MCF 10A (cell line): ENCODE measurements around the gene MYO9B. TPM values are rescaled to one million over a fixed set of nuclear protein-coding genes. Genes with fewer than 3 reads are reported as not detected.

Experiments used
- BruUV-seq: library from RNA; stranded (reverse); fragments of 400-500 nt; replicated peaks from 2 replicates; lab custom pipeline; 2021; lab: Mats Ljungman, UMichigan
- CTCF ChIA-PET: fragments of 300-600 bp; sonication (Branson Sonifier 250); formaldehyde crosslinking; extraction: SDS; loops from one replicate; lab custom pipeline; 2021; ENCODE audit warnings: antibody characterized with exemption, inconsistent platforms; lab: Yijun Ruan, JAX
- POLR2A ChIA-PET: fragments of 300-600, 350-650 bp; sonication (Branson Sonifier 250); formaldehyde crosslinking; extraction: SDS; loops from one replicate; lab custom pipeline; 2020; ENCODE audit warnings: antibody characterized with exemption, inconsistent platforms; lab: Yijun Ruan, JAX
- DNase-seq: peaks from one replicate; pipeline ENCODE4 v3.0.0-alpha.2; 2018; ENCODE audit not compliant: unreplicated experiment
- H3K27ac Mint-ChIP-seq: one replicate; pipeline ENCODE4 v1.8.0; 2022; ENCODE audit warnings: mild to moderate bottlenecking, low read depth, mixed read lengths; ENCODE audit not compliant: unreplicated experiment
- H3K27me3 Mint-ChIP-seq: one replicate; pipeline ENCODE4 v1.8.0; 2022; ENCODE audit warnings: mixed read lengths; ENCODE audit not compliant: insufficient read depth, unreplicated experiment
- H3K36me3 Mint-ChIP-seq: one replicate; pipeline ENCODE4 v1.8.0; 2022; ENCODE audit warnings: mild to moderate bottlenecking, moderate library complexity, mixed read lengths; ENCODE audit not compliant: insufficient read depth, unreplicated experiment
- H3K4me1 Mint-ChIP-seq: one replicate; pipeline ENCODE4 v1.8.0; 2022; ENCODE audit warnings: mixed read lengths; ENCODE audit not compliant: insufficient read depth, unreplicated experiment
- H3K4me3 Mint-ChIP-seq: one replicate; pipeline ENCODE4 v1.8.0; 2022; ENCODE audit warnings: mild to moderate bottlenecking, moderate library complexity, mixed read lengths; ENCODE audit not compliant: unreplicated experiment
- H3K9me3 Mint-ChIP-seq: one replicate; pipeline ENCODE4 v1.8.0; 2022; ENCODE audit warnings: mixed read lengths; ENCODE audit not compliant: unreplicated experiment
- CTCF ChIP-seq: fragments of 200-600 bp; IDR thresholded peaks from one replicate; pipeline ENCODE4 v1.8.0; 2022; ENCODE audit warnings: antibody characterized with exemption, mild to moderate bottlenecking; ENCODE audit not compliant: unreplicated experiment
- intact Hi-C: fragments of 100-400 bp; cut with micrococcal nuclease; formaldehyde crosslinking; loops from 2 replicates; pipeline ENCODE4 v1.14.1; 2022
- total RNA-seq: library from RNA; stranded (reverse); gene quantifications from 2 replicates; pipeline ENCODE4 v1.2.3, GENCODE V29; 2022

Gene MYO9B
- total RNA-seq, 1 experiment from 2014 or later = 43.5 TPM

- DNase-seq = no peak
- H3K4me3 Mint-ChIP-seq = no peak overlapping the region
- ChIA-PET POLR2A (no interaction called here), CTCF (interaction anchor here (0.9 kb wide), 1 partner anchor 14 kb away, joined by 3 read pairs; no protein-coding TSS in a partner anchor)
- no TSS peak for BruUV-seq
- peaks cover 8% of the 10 kb centered on the region for H3K36me3 Mint-ChIP-seq
- peaks cover 12% of the 10 kb centered on the region for H3K4me1 Mint-ChIP-seq
- H3K27ac Mint-ChIP-seq = no peak overlapping the region
- no peak for TF ChIP-seq CTCF
- H3K27me3 Mint-ChIP-seq = no peaks in the 10 kb centered on the region
- intact Hi-C loops = no loop called here
- no peaks in the 10 kb centered on the region for H3K9me3 Mint-ChIP-seq
Measured at GRCh38 chr19:17123041-17123440, 47.5 kb downstream of the MYO9B start.

- ChIA-PET CTCF (interaction anchor here (1.0 kb wide), 1 partner anchor 16 kb away, joined by 3 read pairs; no protein-coding TSS in a partner anchor), POLR2A (no interaction called here)
- no peaks in the 10 kb centered on the region for H3K9me3 Mint-ChIP-seq
- no peak overlapping the region for H3K27ac Mint-ChIP-seq
- no peak overlapping the region for H3K4me3 Mint-ChIP-seq
- H3K27me3 Mint-ChIP-seq = no peaks in the 10 kb centered on the region
- H3K4me1 Mint-ChIP-seq = peaks cover 12% of the 10 kb centered on the region
- no peak for DNase-seq
- intact Hi-C loops = no loop called here
- H3K36me3 Mint-ChIP-seq = peaks cover 8% of the 10 kb centered on the region
- TF ChIP-seq CTCF = no peak
- BruUV-seq = no TSS peak
Measured at GRCh38 chr19:17124025-17124424, 48.4 kb downstream of the MYO9B start.

- no peak for DNase-seq
- Mint-ChIP-seq H3K4me3 (no peak overlapping the region), H3K9me3 (no peaks in the 10 kb centered on the region), H3K27me3 (no peaks in the 10 kb centered on the region), H3K27ac (no peak overlapping the region), H3K36me3 (peaks cover 8% of the 10 kb centered on the region), H3K4me1 (peaks cover 12% of the 10 kb centered on the region)
- BruUV-seq = no TSS peak
- TF ChIP-seq CTCF = no peak
- CTCF ChIA-PET = interaction anchor here (0.9 to 1.0 kb wide), 2 partner anchors 17 to 24 kb away, joined by 3 read pairs; no protein-coding TSS in a partner anchor
- intact Hi-C loops = no loop called here
- POLR2A ChIA-PET = interaction anchor here (0.7 kb wide), 1 partner anchor 17 kb away, joined by 3 read pairs; no protein-coding TSS in a partner anchor
Measured at GRCh38 chr19:17125062-17125727, 49.6 kb downstream of the MYO9B start.

GRCh38 chr19:17125728-17126677 lies 50.4 kb downstream of the MYO9B start:
- no peak overlapping the region for H3K4me3 Mint-ChIP-seq
- POLR2A ChIA-PET = interaction anchor here (0.7 kb wide), 1 partner anchor 18 kb away, joined by 3 read pairs; no protein-coding TSS in a partner anchor
- intact Hi-C loops = no loop called here

More at GRCh38 chr19:17125728-17126677, 50.4 kb downstream of the MYO9B start:
- Mint-ChIP-seq H3K27ac (no peak overlapping the region), H3K36me3 (peaks cover 8% of the 10 kb centered on the region), H3K27me3 (no peaks in the 10 kb centered on the region), H3K9me3 (no peaks in the 10 kb centered on the region), H3K4me1 (peaks cover 12% of the 10 kb centered on the region)
- no TSS peak for BruUV-seq
- CTCF ChIA-PET = no interaction called here
- TF ChIP-seq CTCF = no peak
- no peak for DNase-seq
